ENCODE results near the gene MERTK.

MERTK gene

DNA sequence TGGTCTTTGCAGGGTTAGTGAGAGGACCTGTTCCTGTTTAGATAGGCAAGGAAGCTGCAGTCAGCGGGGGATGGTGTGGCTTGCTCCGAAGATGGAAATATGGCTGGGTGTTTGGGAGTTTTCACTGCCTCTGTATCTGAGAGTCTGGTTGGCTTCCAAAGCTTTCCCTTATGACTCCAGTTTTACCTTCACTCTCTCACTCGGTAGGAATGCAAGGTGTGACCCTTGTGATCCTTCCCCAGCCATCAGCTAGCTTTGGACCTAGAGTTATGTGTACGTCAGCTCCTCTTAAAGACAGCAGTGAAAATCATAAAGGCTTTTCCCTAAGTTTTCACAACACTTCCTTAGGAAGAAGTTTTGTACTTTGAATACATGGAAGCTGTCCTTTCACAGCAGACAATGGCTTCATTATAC is 121.2 kb downstream of the MERTK start:
- no peaks in the 10 kb centered on the region for H3F3A ChIP-seq (ENCODE audit: low read depth)
- H3K9me3 ChIP-seq (ENCODE audit: insufficient read depth, low read depth, low read length): no peaks in the 10 kb centered on the region
- H3K9ac ChIP-seq (ENCODE audit: low read depth, low read length, poor library complexity, severe bottlenecking): no peak overlapping the region
- TF ChIP-seq CTCF (conservative IDR thresholded peaks at IDR 0.05; ENCODE audit: low read length): no peak
- TF ChIP-seq EZH2phosphoT487 (IDR thresholded peaks at IDR 0.05; ENCODE audit: borderline replicate concordance): no peak
- no peaks in the 10 kb centered on the region for H3K9me2 ChIP-seq (replicated peaks; ENCODE audit: low read depth, low read length)
- no peak overlapping the region for H2AFZ ChIP-seq (ENCODE audit: low read length)
- H3K27me3 ChIP-seq (ENCODE audit: insufficient read depth, low read length, poor library complexity, severe bottlenecking): no peaks in the 10 kb centered on the region
- no peak overlapping the region for H3K4me3 ChIP-seq (ENCODE audit: low read length, poor library complexity, severe bottlenecking)
- H3K36me3 ChIP-seq (ENCODE audit: insufficient read depth, low read length): no peaks in the 10 kb centered on the region
- H3K4me1 ChIP-seq (ENCODE audit: insufficient read depth, low read length, poor library complexity, severe bottlenecking): no peaks in the 10 kb centered on the region
- no peak overlapping the region for H3K4me2 ChIP-seq (ENCODE audit: low read depth, low read length, poor library complexity, severe bottlenecking)
- no peaks in the 10 kb centered on the region for H4K20me1 ChIP-seq (ENCODE audit: insufficient read depth, low read length, poor library complexity, severe bottlenecking)
- H3K79me2 ChIP-seq (ENCODE audit: insufficient read depth, low read length): no peaks in the 10 kb centered on the region

- Histone ChIP-seq H3K79me2 (ENCODE audit: insufficient read depth, low read length) (no peaks in the 10 kb centered on the region), H4K20me1 (ENCODE audit: insufficient read depth, low read length, poor library complexity, severe bottlenecking) (no peaks in the 10 kb centered on the region), H3K9me3 (ENCODE audit: insufficient read depth, low read depth, low read length) (no peaks in the 10 kb centered on the region), H3K4me3 (ENCODE audit: low read length, poor library complexity, severe bottlenecking) (no peak overlapping the region), H3K27me3 (ENCODE audit: insufficient read depth, low read length, poor library complexity, severe bottlenecking) (no peaks in the 10 kb centered on the region), H3K4me2 (ENCODE audit: low read depth, low read length, poor library complexity, severe bottlenecking) (no peak overlapping the region), H3K36me3 (ENCODE audit: insufficient read depth, low read length) (no peaks in the 10 kb centered on the region), H2AFZ (ENCODE audit: low read length) (no peak overlapping the region), H3K9ac (ENCODE audit: low read depth, low read length, poor library complexity, severe bottlenecking) (no peak overlapping the region), H3K9me2 (replicated peaks; ENCODE audit: low read depth, low read length) (no peaks in the 10 kb centered on the region), H3F3A (ENCODE audit: low read depth) (no peaks in the 10 kb centered on the region), H3K4me1 (ENCODE audit: insufficient read depth, low read length, poor library complexity, severe bottlenecking) (no peaks in the 10 kb centered on the region)
- peak; percentile 23; the same call in 1 of the 2 replicates for TF ChIP-seq CTCF (conservative IDR thresholded peaks at IDR 0.05; ENCODE audit: low read length)
- no peak for TF ChIP-seq EZH2phosphoT487 (IDR thresholded peaks at IDR 0.05; ENCODE audit: borderline replicate concordance)
Observed at GRCh38 chr2:112020561-112020960, 122.2 kb downstream of the MERTK start.

DNA sequence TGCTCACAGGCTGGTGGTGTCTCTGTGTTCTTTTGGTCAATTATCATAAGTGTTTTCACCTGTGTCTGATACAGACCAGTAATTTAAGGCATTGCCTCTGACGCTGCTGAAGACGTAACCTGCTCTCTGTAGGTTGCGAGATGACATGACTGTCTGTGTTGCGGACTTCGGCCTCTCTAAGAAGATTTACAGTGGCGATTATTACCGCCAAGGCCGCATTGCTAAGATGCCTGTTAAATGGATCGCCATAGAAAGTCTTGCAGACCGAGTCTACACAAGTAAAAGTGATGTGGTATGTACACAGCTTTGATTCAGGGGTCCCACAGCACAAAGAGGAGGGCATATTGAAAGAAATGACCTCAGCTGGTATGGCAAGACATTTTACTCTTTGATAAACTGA is 122.9 kb downstream of the MERTK start:
- Histone ChIP-seq H3K4me1 (ENCODE audit: insufficient read depth, low read length, poor library complexity, severe bottlenecking) (no peaks in the 10 kb centered on the region), H3K9ac (ENCODE audit: low read depth, low read length, poor library complexity, severe bottlenecking) (no peak overlapping the region), H3K4me2 (ENCODE audit: low read depth, low read length, poor library complexity, severe bottlenecking) (no peak overlapping the region)

GRCh38 chr2:112021781-112022231 is 123.4 kb downstream of the MERTK start:
- Histone ChIP-seq H3K4me2 (ENCODE audit: low read depth, low read length, poor library complexity, severe bottlenecking) (no peak overlapping the region), H3F3A (ENCODE audit: low read depth) (no peaks in the 10 kb centered on the region), H3K27me3 (ENCODE audit: insufficient read depth, low read length, poor library complexity, severe bottlenecking) (no peaks in the 10 kb centered on the region), H3K36me3 (ENCODE audit: insufficient read depth, low read length) (no peaks in the 10 kb centered on the region), H2AFZ (ENCODE audit: low read length) (no peak overlapping the region), H3K79me2 (ENCODE audit: insufficient read depth, low read length) (no peaks in the 10 kb centered on the region), H3K9me2 (replicated peaks; ENCODE audit: low read depth, low read length) (no peaks in the 10 kb centered on the region), H3K4me3 (ENCODE audit: low read length, poor library complexity, severe bottlenecking) (no peak overlapping the region), H3K9ac (ENCODE audit: low read depth, low read length, poor library complexity, severe bottlenecking) (no peak overlapping the region), H3K4me1 (ENCODE audit: insufficient read depth, low read length, poor library complexity, severe bottlenecking) (no peaks in the 10 kb centered on the region), H3K9me3 (ENCODE audit: insufficient read depth, low read depth, low read length) (no peaks in the 10 kb centered on the region), H4K20me1 (ENCODE audit: insufficient read depth, low read length, poor library complexity, severe bottlenecking) (no peaks in the 10 kb centered on the region)
- no peak for TF ChIP-seq CTCF (conservative IDR thresholded peaks at IDR 0.05; ENCODE audit: low read length)
- no peak for TF ChIP-seq EZH2phosphoT487 (IDR thresholded peaks at IDR 0.05; ENCODE audit: borderline replicate concordance)

More for the DNA sequence above, 122.9 kb downstream of the MERTK start:
- Histone ChIP-seq H3K79me2 (ENCODE audit: insufficient read depth, low read length) (no peaks in the 10 kb centered on the region), H2AFZ (ENCODE audit: low read length) (no peak overlapping the region), H4K20me1 (ENCODE audit: insufficient read depth, low read length, poor library complexity, severe bottlenecking) (no peaks in the 10 kb centered on the region), H3K9me3 (ENCODE audit: insufficient read depth, low read depth, low read length) (no peaks in the 10 kb centered on the region), H3K36me3 (ENCODE audit: insufficient read depth, low read length) (no peaks in the 10 kb centered on the region), H3F3A (ENCODE audit: low read depth) (no peaks in the 10 kb centered on the region), H3K9me2 (replicated peaks; ENCODE audit: low read depth, low read length) (no peaks in the 10 kb centered on the region), H3K4me3 (ENCODE audit: low read length, poor library complexity, severe bottlenecking) (no peak overlapping the region), H3K27me3 (ENCODE audit: insufficient read depth, low read length, poor library complexity, severe bottlenecking) (no peaks in the 10 kb centered on the region)
- TF ChIP-seq EZH2phosphoT487 (IDR thresholded peaks at IDR 0.05; ENCODE audit: borderline replicate concordance): no peak

Measured in Loucy (cell line).